Measurements from ENCODE around the gene PIGP. TPM values are rescaled to one million over a fixed set of nuclear protein-coding genes. Genes with fewer than 3 reads are reported as not detected.
"Not testable (repeated sequence)": the region's sequence is repeated elsewhere in the genome, so short reads cannot be mapped to it uniquely, and the experiment has no call there.

Gene PIGP
- total RNA-seq, 1 donor from 2014 or later: 16.6 TPM

DNA sequence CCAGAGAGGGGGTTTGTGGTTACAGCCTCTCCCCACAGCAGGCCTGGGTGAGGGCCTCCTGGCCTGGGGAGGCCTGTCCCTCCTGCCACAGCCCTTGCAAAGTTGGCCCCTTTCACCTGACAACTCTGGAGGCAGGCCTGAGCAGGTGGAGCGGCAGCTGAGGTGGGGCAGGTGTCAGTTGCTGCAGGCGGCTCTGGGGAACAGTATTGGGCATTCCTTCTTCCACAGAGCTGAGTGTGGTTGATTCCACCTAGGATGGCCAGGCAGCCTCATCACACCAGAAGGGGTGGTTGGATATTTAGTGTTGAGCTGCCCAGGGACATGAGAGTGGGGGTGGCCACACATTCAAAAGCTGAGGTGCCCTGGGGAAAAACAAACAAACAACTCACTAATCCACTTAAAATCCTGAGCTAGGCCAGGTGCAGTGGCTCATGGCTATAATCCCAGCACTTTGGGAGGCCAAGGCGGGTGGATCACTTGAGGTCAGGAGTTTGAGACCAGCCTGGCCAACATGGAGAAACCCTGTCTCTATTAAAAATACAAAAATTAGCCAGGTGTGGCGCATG lies 31.1 kb downstream of the PIGP start:
- ATAC-seq: peak; percentile 51

- ATAC-seq: no peak
Measured at GRCh38 chr21:37040212-37040611, 32.7 kb downstream of the PIGP start.

- ATAC-seq: no peak
Measured at GRCh38 chr21:37039411-37040075, 33.3 kb downstream of the PIGP start.

DNA sequence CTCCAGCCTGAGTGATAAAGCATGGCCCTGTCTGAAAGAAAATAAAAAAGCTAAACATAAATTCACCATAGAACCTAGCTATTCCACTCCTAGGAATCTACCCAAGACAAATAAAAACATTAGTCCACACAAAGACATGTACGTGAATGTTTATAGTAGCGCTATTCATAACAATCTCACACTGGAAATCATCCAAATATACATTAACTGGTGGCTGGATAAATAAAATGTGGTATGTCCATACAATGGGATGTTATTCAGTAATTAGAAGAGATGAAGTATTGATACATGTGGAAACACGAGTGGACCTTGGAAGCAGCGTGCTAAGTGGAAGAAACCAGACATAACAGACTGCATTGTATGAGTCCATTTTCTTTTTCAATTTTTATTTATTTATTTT lies 36.7 kb downstream of the PIGP start:
- ATAC-seq: no peak

DNA sequence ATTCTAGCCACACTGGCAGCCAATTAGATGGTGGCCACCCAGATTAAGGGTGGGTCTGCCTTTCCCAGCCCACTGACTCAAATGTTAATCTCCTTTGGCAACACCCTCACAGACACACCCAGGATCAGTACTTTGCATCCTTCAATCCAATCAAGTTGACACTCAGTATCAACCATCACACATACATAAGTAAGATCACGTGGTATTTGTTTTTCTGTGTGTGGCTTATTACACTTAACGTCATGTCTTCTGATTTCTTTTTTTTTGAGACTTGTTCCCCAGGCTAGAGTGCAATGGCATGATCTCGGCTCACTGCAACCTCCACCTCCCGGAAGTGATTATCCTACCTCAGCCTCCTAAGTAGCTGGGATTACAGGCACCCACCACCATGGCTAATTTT lies 38.5 kb downstream of the PIGP start:
- not testable (repeated sequence) for ATAC-seq

GRCh38 chr21:37032877-37033471 lies 39.9 kb downstream of the PIGP start:
- ATAC-seq: peak; percentile 38

- ATAC-seq: no peak
Measured at GRCh38 chr21:37032293-37032692, 40.6 kb downstream of the PIGP start.

- no peak for ATAC-seq
Measured at GRCh38 chr21:37030864-37031263, 42.0 kb downstream of the PIGP start.

DNA sequence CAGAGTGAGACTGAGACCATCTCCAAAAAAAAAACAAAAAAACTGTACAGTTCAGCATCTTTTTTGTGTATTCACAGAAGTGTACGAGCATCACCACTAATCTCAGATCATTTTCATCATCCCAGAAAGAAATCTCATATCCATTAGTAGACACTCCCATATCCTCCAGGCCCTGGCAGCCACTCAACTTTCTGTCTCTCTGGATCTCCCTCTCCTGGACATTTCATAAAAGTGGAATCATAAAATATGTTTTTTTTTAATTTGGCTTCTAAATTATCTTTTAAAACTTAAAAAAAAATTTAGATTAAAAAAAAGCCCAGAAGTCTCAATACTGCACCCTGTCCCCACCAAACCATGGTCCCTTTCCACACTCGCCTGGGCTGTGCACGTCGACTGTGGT lies 44.3 kb downstream of the PIGP start:
- ATAC-seq: no peak

GRCh38 chr21:37026499-37026898 lies 46.4 kb downstream of the PIGP start:
- no peak for ATAC-seq

GRCh38 chr21:37017951-37018679 lies 54.8 kb downstream of the PIGP start:
- no peak for ATAC-seq

Other genes starting within 250 kb of the PIGP start
- gene HLCS, start 106.4 kb downstream of the PIGP start, total RNA-seq: 11.6 TPM
- not detected for gene RIPPLY3, start 66.4 kb downstream of the PIGP start, total RNA-seq
- 39.8 TPM for gene TTC3, start 183 bp upstream of the PIGP start, total RNA-seq
- 36.7 TPM for gene VPS26C, start 194.3 kb upstream of the PIGP start, total RNA-seq